NCI-H2107 treated with DMSO at 0.1 percent for 48 hours (cell line): ENCODE data around the gene PHACTR2.
"Not testable (repeated sequence)": the region's sequence is repeated elsewhere in the genome, so short reads cannot be mapped to it uniquely, and the experiment has no call there.

Experiments
- DNase-seq: peaks from one replicate; lab custom pipeline; 2025; ENCODE audit not compliant: unreplicated experiment; lab: John Stamatoyannopoulos, UW

PHACTR2 gene

DNA sequence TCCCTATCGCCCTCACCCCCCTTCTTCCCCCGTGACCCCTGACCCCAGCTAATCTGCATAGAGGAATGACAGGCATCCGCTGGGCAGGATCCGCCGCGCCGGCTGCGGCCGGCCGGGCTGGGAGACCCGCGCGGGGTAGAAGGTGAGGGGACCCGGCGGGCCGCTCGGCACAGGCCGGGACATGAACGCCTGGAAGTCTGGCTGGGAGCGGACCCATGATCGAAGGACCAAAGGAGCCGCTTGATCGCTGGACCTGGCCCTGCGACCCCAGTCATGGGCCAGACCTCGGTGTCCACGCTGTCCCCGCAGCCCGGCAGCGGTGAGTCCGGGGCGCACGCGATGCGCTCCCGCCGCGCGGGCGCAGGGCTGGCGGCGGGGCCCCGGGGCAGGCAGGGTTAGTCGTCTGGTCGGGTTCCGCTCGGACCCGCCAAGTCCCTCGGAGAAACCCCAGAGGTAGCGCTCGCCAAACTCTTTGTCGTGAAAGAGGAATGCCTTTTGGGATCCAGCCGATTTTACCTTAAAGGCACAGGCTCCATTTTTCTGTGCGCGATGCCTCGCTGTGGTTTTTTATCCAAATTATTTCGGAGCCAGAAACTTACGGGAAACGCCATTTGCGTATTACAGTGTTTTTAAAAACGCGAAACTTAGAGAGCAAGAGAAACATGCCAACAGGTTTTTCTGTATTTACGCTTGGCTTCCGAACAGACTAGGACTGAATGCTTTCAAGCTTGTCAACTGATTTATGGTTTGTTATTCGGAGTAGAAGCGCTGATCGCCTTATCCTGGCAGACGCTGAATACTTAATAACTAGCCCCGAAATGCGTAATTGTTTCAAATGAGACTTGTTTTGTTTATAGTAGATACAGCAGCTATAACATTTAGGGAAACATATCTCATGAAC lies at the start of gene PHACTR2:
Gene PHACTR2, plus strand, starts transcription at position 75 of the 901 bp plus-strand sequence. Its CDS starts 199 bp downstream, at position 274.
- DNase-seq: no peak

DNA sequence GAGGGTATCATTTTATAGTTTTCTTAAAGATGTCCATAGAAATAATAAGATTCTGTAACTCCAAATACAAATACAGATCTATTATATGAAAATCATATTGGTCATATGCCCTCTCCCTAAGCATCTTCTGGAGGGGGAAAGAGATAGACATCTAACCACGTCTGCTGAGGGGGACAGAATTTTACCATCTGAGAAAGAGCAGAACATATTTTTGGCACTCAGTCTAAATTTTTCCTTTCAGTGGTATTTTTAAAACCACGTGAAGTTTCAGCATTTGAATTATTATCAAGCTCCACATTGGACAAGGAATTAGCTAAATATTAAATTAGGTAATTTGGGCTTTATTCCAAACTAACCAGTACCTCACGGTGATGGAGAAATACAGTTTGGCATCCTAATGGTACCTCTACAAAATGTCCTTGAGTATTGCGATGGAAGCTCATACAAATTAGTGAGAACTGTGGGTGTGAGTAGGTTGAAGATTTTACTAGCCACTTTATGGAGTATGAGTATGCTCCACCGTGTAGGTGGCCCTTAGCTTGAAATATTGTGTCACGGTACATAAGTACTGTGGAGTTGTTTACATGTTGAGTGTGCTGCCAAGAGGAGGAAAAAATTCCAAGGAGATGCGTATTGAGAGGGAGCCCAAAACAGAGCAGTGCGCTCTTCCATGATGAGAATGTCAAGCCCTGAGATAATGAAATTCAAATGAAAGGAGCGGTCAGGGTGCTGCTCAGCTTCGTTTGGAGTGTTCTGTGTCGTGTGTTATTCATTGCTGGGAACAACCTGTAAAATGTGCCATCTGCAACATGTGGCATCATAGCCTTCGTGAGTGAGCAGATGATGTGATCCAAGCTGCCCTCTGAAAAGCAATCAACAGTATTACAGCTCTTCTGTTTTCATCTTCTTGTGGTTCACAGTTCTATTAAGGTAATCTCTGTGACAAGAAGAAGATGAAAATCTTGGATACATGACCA lies 48.4 kb upstream of the PHACTR2 start:
- DNase-seq: no peak

DNA sequence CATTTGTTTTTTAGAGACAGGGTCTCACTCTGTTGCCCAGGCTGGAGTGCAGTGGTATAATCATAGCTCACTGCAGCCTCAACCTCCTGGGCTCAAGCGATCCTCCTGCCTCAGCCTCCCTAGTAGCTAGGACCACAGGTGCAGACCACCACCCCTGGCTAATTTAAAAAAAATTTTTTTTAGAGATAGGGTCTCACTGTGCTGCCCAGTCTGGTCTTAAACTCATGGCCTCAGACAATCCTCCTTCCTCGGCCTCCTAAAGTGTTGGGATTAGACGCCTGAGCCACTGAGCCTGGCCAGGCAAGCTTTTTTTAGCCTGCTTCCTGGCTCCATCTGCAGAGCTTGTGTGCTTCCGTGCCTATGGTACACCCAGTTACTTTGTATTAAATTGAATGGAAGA lies 46.6 kb upstream of the PHACTR2 start:
- not testable (repeated sequence) for DNase-seq

DNA sequence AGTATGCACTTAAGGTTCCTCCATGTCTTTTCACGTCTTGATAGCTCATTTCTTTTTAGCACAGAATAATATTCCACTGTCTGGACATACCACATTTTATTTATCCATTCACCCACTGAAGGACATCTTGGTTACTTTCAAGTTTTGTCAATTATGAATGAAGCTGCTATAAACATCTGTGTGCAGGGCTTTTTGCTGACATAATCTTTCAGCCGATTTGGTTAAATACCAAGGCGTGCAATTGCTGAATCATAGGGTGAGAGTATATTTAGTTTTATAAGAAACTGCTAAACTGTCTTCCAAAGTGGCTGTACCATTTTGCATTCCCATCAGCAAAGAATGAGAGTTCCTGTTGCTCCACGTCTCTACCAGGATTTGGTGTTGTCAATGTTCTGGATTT lies 44.9 kb upstream of the PHACTR2 start:
- no peak for DNase-seq

DNA sequence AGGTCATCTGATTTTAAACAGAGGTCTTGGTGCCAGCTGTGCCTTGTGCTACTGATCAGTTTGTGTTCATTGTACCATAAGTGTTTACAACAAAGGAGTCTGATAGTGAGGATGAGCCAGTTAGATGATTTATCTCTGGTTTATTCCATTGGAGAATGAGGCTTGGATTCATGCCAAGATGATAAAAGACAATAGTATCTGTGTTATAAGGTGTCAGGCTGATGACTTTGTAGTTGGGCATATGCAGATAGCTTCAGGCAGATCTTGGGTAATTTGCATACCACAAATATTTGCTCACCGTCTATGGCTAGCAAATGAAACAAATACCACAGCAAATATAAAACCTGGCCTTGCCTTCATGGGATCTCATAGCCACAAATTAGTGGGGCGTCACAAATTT lies 43.3 kb upstream of the PHACTR2 start:
- no peak for DNase-seq

DNA sequence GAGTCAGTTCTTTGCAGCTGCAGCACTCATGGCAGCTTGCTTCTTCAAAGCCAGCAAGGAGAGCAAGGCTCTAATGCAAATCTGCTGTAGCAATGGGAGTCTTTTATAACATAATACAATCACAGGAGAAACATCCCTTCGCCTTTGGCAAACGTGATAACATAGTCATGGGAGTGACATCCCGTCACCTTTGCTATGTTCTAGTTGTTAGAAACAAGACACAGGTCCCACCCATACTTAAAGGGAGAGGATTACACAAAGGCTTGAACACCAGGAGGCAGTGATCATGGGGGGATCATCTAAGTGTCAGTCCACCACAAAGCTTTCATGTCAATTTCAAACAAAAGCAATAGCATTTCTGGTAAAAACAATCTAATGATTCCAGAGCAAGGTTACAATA lies 40.1 kb upstream of the PHACTR2 start:
- no peak for DNase-seq

DNA sequence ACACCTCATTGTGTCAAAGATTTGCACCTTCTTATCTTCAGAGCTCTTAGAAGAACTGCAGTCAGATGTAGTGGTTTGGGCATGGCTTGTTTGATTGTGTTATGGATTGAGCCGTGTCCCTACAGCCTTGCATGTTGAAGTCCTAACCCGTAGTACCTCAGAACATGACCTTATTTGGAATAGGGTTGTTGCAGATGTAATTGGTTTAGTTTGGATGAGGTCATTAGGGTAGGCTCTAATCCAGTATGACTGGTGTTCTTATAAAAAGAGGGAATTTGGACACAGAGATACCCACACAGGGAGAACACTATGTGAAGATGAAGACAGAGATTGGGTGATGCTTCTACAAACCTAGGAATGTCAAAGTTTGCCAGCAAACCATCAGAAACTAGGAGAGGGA lies 35.4 kb upstream of the PHACTR2 start:
- no peak for DNase-seq

DNA sequence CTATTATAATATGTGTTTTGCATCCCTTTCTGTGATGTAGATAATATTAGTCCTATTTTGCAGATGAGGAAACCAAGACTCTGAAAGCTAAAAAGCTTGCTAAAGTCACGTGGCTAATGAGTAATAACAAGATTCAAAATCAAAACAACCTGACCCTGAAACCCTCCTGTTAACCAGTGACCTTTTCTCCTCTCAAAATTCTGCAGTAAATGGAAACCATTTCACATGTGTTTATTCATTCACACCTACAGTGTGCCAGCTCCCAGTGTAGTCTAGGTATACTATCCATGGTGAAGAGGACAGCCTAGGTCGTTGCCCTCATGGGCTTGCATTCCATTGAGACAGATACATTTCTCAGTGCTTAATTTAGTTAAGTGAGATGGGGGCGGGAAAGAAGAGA lies 30.6 kb upstream of the PHACTR2 start:
- no peak for DNase-seq

DNA sequence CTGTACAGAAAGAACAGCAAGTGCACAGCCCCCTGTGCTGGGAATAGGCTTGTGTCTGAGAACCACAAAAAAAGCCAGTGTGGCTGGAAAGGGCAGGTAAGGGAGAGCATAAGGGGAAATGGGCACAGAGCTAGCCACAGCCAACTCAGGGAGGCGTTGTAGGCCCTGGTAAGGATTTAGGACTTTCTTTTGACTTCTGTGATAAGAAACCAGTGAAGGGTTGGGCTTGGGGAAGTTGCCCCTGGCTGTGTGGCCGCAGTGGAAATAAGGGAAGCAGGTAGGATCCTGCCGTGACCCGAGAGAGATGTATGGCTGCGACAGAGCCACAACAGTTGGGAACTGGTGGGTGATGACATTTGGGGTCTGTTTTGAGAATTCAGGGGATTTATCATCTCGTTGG lies 30.0 kb upstream of the PHACTR2 start:
- no peak for DNase-seq

DNA sequence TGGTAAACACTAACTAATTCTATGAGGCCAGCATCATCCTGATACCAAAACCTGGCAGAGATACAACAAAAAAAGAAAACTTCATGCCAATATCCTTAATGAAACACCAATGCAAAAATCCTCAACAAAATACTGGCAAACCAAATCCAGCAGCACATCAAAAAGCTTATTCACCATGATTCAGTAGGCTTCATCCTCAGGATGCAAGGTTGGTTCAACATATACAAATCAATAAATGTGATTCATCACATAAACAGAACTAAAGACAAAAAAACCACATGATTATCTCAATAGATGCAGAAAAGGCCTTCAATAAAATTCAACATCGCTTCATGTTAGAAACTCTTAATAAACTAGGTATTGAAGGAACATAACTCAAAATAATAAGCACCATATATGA lies 28.4 kb upstream of the PHACTR2 start:
- DNase-seq: not testable (repeated sequence)

DNA sequence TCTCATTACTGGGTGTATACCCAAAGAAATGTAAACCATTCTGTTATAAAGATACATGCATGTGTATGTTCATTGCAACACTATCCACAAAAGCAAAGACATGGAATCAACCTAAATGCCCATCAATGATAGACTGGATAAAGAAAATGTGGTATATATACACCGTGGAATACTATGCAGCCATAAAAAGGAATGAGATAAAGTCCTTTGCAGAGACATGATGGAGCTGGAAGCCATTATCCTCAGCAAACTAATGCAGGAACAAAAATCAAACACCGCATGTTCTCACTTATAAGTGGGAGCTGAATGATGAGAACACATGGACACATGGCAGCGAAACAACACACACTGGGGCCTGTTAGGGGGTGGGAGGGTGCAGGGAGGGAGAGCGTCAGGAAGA lies 26.4 kb upstream of the PHACTR2 start:
- DNase-seq: not testable (repeated sequence)

DNA sequence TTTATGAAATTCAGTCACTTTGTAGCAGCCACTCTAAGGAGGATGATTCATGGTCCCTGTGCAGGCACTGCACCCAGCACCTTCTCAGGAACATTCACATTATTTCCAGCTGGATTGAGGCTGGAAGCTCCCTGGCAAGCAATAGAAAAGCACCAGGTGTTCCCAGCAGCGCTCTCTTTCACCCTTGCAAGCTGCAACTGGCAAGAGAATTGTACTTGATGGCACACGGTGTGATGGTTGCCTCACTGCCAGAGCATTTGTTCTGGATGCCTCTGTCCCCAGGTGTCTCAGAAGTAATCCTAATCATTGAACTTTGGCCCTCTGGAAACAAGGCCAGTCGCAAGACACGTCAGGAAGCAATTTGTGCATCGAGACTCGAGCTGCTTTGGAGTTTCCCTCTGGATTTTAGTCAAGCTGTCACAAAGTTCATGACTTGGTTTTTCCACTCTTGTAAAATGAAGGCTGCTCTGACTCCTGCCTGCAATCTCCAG lies 24.9 kb upstream of the PHACTR2 start:
- peak; percentile 27 for DNase-seq

DNA sequence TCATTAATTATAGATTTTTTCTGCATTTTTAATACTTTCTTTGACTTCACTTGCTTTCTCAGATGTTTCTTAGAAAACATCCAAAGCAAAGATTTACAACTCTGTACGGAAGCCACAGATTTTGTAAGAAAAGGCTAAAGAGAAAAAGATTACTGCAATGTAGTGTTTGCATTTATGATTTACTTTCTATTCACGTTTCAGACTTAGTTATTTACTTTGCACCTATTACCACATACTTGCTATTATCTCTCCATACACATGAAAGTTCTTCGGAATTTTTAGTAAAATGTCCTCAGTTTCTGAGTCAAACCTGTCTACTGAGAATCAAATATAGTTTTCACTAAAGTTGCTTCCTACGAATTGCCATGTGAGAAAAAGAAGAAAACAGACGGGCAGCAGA lies 22.2 kb upstream of the PHACTR2 start:
- no peak for DNase-seq

DNA sequence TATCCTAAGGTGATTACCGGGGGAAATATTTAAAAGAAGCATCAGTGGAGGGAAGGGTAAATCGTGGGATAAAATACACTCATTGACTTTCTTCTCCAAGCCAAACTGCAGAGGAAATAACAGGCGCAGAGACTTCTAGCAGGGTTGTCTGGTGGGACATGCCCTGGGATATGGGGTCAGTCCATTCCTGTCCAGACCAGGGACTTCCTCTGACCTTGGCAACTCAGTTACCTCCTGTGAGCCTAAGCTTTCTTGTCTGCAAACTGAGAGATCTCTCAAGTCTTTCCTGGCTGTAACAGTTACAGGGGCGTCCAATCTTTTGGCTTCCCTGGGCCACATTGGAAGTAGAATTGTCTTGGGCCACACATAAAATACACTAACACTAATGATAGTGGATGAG lies 21.7 kb upstream of the PHACTR2 start:
- DNase-seq: no peak

DNA sequence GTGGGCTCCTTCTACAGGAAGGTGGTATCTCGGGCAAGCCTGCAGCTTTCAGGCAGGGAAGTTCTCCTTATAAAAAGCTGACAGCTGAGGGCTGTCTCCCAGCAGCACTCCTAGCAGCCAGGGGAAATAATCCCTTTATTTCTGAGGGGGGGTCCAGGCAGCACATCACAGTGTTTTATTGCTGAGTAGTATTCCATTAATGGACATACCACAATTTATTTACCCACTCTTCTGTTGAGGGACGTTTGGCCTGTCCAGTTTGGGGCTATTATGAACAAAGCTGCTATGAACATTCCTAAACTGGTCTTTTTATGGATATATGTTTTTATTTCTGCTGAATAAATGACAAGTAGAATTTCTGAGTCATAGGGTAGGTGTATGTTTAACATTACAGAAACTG lies 20.0 kb upstream of the PHACTR2 start:
- no peak for DNase-seq

DNA sequence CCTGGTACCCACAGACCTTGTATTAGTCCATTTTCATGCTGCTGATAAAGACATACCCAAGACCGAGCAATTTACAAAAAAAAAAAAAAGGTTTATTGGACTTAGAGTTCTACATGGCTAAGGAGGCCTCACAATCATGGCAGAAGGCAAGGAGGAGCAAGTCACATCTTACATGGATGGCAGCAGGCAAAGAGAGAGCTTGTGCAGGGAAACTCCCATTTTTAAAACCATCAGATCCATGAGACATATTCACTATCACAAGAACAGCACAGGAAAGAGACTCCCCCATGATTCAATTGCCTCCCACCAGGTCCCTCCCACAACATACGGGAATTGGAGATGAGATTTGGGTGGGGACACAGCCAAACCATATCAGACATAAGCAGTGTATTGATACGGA lies 17.6 kb upstream of the PHACTR2 start:
- DNase-seq: not testable (repeated sequence)

DNA sequence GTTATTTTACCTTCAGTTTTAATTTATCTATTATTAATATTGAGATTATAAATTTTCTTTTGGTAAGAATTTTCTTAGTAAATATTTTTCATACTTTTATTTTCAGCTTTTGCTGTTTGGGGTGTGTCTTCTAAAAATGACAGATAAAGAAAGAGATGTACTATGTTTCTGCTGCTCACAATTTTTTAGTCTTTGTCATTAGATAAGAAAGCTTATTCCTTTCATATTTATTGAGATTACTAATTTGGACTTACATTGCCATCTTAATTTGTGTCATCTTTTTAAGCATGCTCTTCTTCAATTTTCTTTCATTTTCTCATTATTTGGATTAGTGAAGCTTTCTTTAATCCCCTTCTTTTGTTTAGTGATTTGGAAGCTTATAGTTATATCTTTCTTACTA lies 13.6 kb upstream of the PHACTR2 start:
- no peak for DNase-seq

DNA sequence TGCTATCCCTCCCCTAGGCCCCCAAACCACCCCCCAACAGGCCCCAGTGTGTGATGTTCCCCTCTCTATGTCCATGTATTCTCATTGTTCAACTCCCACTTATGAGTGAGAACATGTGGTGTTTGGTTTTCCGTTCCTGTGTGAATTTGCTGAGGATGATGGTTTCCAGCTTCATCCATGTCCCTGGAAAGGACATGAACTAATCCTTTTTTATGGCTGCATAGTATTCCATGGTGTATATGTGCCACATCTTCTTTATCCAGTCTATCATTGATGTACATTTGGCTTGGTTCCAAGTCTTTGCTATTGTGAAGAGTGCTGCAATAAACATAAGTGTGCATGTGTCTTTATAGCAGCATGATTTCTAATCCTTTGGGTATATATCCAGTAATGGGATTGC lies 11.8 kb upstream of the PHACTR2 start:
- DNase-seq: not testable (repeated sequence)

DNA sequence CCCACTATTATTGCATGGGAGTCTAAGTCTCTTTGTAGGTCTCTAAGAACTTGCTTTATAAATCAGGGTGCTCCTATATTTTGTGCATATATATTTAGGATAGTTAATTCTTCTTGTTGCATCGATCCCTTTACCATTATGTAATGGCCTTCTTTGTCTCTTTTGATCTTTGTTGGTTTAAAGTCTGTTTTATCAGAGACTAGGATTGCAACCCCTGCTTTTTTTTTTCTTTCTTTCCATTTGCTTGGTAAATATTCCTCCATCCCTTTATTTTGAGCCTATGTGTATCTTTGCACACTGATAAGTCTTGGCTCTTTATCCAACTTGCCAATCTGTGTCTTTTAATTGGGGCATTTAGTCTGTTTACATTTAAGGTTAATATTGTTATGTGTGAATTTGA lies 8.3 kb upstream of the PHACTR2 start:
- DNase-seq: not testable (repeated sequence)

DNA sequence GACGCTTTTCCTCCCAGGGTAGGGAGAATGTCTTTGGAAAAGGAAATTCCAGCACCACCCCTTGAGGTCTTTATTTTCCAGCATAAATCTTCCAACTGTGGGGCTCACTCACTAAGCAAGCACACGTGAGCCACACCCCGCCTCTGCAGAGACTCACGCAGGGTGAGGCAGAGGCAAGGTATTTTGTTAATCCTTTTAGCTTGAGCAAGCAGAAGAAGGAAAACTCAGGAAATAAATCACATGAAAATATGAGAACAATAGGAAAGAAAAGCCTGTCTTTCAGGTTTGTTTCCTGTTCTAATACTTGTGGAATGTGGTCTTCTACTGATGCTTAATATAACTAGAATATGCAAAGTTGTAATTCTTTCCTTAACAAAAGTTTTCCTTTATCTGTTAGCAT lies 4.1 kb upstream of the PHACTR2 start:
- no peak for DNase-seq

DNA sequence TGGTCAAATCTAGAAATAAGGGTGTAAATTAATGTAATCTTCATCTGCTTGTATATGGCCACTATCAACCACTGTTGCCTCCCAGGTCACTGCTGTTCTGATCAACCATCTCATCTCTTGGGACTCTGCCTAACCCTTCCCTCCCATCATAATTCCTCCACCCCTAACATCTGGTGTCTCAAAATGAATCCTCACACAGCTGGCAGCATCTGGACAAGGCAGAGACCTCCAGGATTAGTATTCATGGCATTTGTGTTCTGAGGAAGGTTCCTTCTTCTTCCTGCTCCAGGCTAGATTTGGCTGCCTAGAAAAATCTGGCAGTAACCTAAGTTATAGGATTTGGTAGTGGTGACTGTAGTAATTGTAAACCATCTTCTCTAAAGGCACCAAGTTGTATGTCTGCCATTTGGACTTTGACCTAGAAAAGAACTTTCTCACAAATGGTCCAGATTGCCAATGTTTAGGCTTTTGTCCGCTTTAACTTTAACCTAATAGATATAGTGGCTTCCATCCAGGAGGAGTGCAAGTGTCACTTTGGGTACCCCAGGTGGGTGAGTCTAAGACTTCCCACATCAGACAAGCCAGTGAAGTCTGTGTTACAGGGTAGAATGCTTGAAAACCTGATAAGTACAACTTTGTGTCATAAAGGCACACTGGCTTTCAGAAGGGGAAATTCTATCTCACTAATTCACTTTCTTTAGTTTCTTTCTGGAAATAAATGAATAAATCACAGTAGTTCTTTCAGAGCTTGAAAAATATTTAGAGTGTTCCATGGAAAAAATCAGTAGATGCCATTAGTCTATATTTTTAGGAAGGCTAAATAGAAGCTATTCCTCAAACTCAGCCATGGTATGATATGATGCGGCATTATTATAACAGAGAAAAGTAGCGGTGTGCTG lies 3.0 kb upstream of the PHACTR2 start:
- DNase-seq: no peak
